CD4-positive, CD25-positive, alpha-beta regulatory T cell (primary cell): Measurements from ENCODE around the gene PRELP. TPM values are rescaled to one million over a fixed set of nuclear protein-coding genes. Genes with fewer than 3 reads are reported as not detected.
"Not testable (repeated sequence)": the region's sequence is repeated elsewhere in the genome, so short reads cannot be mapped to it uniquely, and the experiment has no call there.

Experiments used
- ATAC-seq, 2 donors: fragments of 150-1000 bp; cut with Tn5 transposase; one replicate each; pipeline ENCODE4 v1.10.0; 2021; ENCODE audit warnings: low read depth in 2 of 2, moderate number of reproducible peaks in 2 of 2, moderate library complexity in 1 of 2
- DNase-seq, 3 donors: peaks; one replicate each; pipeline versions ENCODE4 v3.0.0 to v3.0.0-alpha.2; 2012 to 2022; ENCODE audit warnings: mixed read lengths in 1 of 3
- H3K27ac ChIP-seq: one replicate; pipeline ENCODE4 v1.7.0; 2013; ENCODE audit warnings: mild to moderate bottlenecking, low read length; ENCODE audit not compliant: insufficient read depth, poor library complexity, severe bottlenecking
- H3K27me3 ChIP-seq: one replicate; pipeline ENCODE4 v1.7.0; 2013; ENCODE audit warnings: low read length; ENCODE audit not compliant: control insufficient read depth, insufficient read depth
- H3K36me3 ChIP-seq: one replicate; pipeline ENCODE4 v1.7.0; 2013; ENCODE audit warnings: mild to moderate bottlenecking, low read length, moderate library complexity; ENCODE audit not compliant: control insufficient read depth, insufficient read depth
- H3K4me1 ChIP-seq: 2 replicates; pipeline ENCODE4 v1.7.0; 2013; ENCODE audit warnings: mild to moderate bottlenecking, low read length; ENCODE audit not compliant: insufficient read depth, control insufficient read depth, poor library complexity, severe bottlenecking
- H3K4me3 ChIP-seq: one replicate; pipeline ENCODE4 v1.7.0; 2013; ENCODE audit warnings: low read depth, mild to moderate bottlenecking, low read length, moderate library complexity
- H3K9me3 ChIP-seq, 2 experiments: 1 replicate in 1 of 2; 2 replicates in 1 of 2; pipeline ENCODE4 v1.7.0; 2013; ENCODE audit warnings: low read length in 2 of 2, mild to moderate bottlenecking in 1 of 2, moderate library complexity in 1 of 2; ENCODE audit not compliant: control insufficient read depth in 2 of 2
- H3K27ac Mint-ChIP-seq, 3 donors: one replicate each; pipeline ENCODE4 v1.8.0; 2020 to 2022; ENCODE audit warnings: mild to moderate bottlenecking in 3 of 3, mixed read lengths in 3 of 3, moderate library complexity in 2 of 3
- H3K27me3 Mint-ChIP-seq: one replicate; pipeline ENCODE4 v1.8.0; 2022; ENCODE audit warnings: mild to moderate bottlenecking, mixed read lengths
- H3K36me3 Mint-ChIP-seq: one replicate; pipeline ENCODE4 v1.8.0; 2020; ENCODE audit warnings: mixed read lengths
- H3K4me1 Mint-ChIP-seq, 4 donors: one replicate each; pipeline ENCODE4 v1.8.0; 2020 to 2022; ENCODE audit warnings: mixed read lengths in 4 of 4, mild to moderate bottlenecking in 1 of 4
- H3K4me3 Mint-ChIP-seq, 4 donors: one replicate each; pipeline ENCODE4 v1.8.0; 2020 to 2022; ENCODE audit warnings: mild to moderate bottlenecking in 4 of 4, mixed read lengths in 4 of 4, moderate library complexity in 3 of 4
- H3K9me3 Mint-ChIP-seq, 7 donors: one replicate each; pipeline ENCODE4 v1.8.0; 2020 to 2022; ENCODE audit warnings: mixed read lengths in 7 of 7, mild to moderate bottlenecking in 3 of 7, moderate library complexity in 2 of 7
- polyA plus RNA-seq, 4 donors: library from polyadenylated mRNA; unstranded; fragments of 300-500 nt; fragmentation: Illumina TruSeq; gene quantifications; one replicate each; pipeline ENCODE4 v1.2.3, GENCODE V29; 2021
- total RNA-seq: library from RNA; stranded (reverse); gene quantifications from one replicate; pipeline ENCODE4 v1.2.3, GENCODE V29; 2022

PRELP gene
- total and polyA plus RNA-seq, 5 donors from 2014 or later, result not detected

GRCh38 chr1:203439131-203439730 lies 36.4 kb upstream of the PRELP start:
- no peaks in the 10 kb centered on the region for H3K4me1 ChIP-seq
- no peaks in the 10 kb centered on the region for H3K36me3 ChIP-seq
- Mint-ChIP-seq H3K27me3 (peaks cover 30% of the 10 kb centered on the region), H3K4me3 (no peak overlapping the region), H3K36me3 (no peaks in the 10 kb centered on the region), H3K27ac (no peak overlapping the region), H3K9me3 (no peaks in the 10 kb centered on the region), H3K4me1 (no peaks in the 10 kb centered on the region)
- H3K27ac ChIP-seq, result no peak overlapping the region
- no peak overlapping the region for H3K4me3 ChIP-seq
- no peak for ATAC-seq
- no peak for DNase-seq
- H3K9me3 ChIP-seq, result no peaks in the 10 kb centered on the region
- peaks cover 7% of the 10 kb centered on the region for H3K27me3 ChIP-seq

- H3K9me3 ChIP-seq, result no peaks in the 10 kb centered on the region
- no peak overlapping the region for H3K27ac ChIP-seq
- peak overlapping the region in 1 of 3 donors; percentile 4 for H3K27ac Mint-ChIP-seq
- no peak for ATAC-seq
- peaks cover 0 to 7% (median 1%) of the 10 kb centered on the region in 7 donors for H3K9me3 Mint-ChIP-seq
- H3K27me3 Mint-ChIP-seq, result peaks cover 39% of the 10 kb centered on the region
- no peaks in the 10 kb centered on the region for H3K36me3 ChIP-seq
- H3K36me3 Mint-ChIP-seq, result no peaks in the 10 kb centered on the region
- no peaks in the 10 kb centered on the region for H3K4me1 Mint-ChIP-seq
- no peaks in the 10 kb centered on the region for H3K4me1 ChIP-seq
- H3K27me3 ChIP-seq, result peaks cover 10% of the 10 kb centered on the region
- no peak overlapping the region for H3K4me3 ChIP-seq
- H3K4me3 Mint-ChIP-seq, result no peak overlapping the region
- peak in 1 of 3 donors; percentile 7 for DNase-seq
Observed at GRCh38 chr1:203440771-203441170, 34.8 kb upstream of the PRELP start.

GRCh38 chr1:203441766-203442165 lies 33.8 kb upstream of the PRELP start:
- ATAC-seq (no peak), DNase-seq (no peak)
- Histone ChIP-seq H3K27ac (no peak overlapping the region), H3K4me3 (no peak overlapping the region), H3K27me3 (peaks cover 12% of the 10 kb centered on the region), H3K4me1 (no peaks in the 10 kb centered on the region), H3K9me3 (no peaks in the 10 kb centered on the region), H3K36me3 (no peaks in the 10 kb centered on the region)
- Mint-ChIP-seq H3K27me3 (peaks cover 44% of the 10 kb centered on the region), H3K27ac (no peak overlapping the region), H3K9me3 (peaks cover 0 to 7% (median 1%) of the 10 kb centered on the region in 7 donors), H3K4me3 (no peak overlapping the region), H3K4me1 (no peaks in the 10 kb centered on the region), H3K36me3 (no peaks in the 10 kb centered on the region)

GRCh38 chr1:203442821-203443220 lies 32.8 kb upstream of the PRELP start:
- DNase-seq (no peak), ATAC-seq (no peak)
- H3K27ac Mint-ChIP-seq, result no peak overlapping the region
- Histone ChIP-seq H3K27ac (no peak overlapping the region), H3K9me3 (no peaks in the 10 kb centered on the region), H3K36me3 (no peaks in the 10 kb centered on the region), H3K4me1 (no peaks in the 10 kb centered on the region), H3K4me3 (no peak overlapping the region), H3K27me3 (peaks cover 13% of the 10 kb centered on the region)
- H3K4me3 Mint-ChIP-seq, result no peak overlapping the region
- no peaks in the 10 kb centered on the region for H3K36me3 Mint-ChIP-seq
- H3K9me3 Mint-ChIP-seq, result peaks cover 0 to 7% (median 1%) of the 10 kb centered on the region in 7 donors
- peaks cover 48% of the 10 kb centered on the region for H3K27me3 Mint-ChIP-seq
- no peaks in the 10 kb centered on the region for H3K4me1 Mint-ChIP-seq

- no peak for ATAC-seq
- no peak for DNase-seq
- Mint-ChIP-seq H3K9me3 (peaks cover 0 to 7% (median 1%) of the 10 kb centered on the region in 7 donors), H3K27ac (peak overlapping the region in 1 of 3 donors; percentile 15), H3K36me3 (no peaks in the 10 kb centered on the region), H3K4me1 (no peaks in the 10 kb centered on the region), H3K4me3 (no peak overlapping the region), H3K27me3 (peaks cover 49% of the 10 kb centered on the region)
- Histone ChIP-seq H3K36me3 (no peaks in the 10 kb centered on the region), H3K4me1 (no peaks in the 10 kb centered on the region), H3K27ac (no peak overlapping the region), H3K27me3 (peaks cover 13% of the 10 kb centered on the region), H3K9me3 (no peaks in the 10 kb centered on the region), H3K4me3 (no peak overlapping the region)
Observed at GRCh38 chr1:203443296-203443695, 32.3 kb upstream of the PRELP start.

GRCh38 chr1:203444171-203444576 lies 31.4 kb upstream of the PRELP start:
- ATAC-seq (no peak), DNase-seq (no peak)
- no peaks in the 10 kb centered on the region for H3K4me1 Mint-ChIP-seq
- H3K27ac ChIP-seq, result no peak overlapping the region
- H3K4me1 ChIP-seq, result no peaks in the 10 kb centered on the region
- no peak overlapping the region for H3K27ac Mint-ChIP-seq
- peaks cover 0 to 7% (median 1%) of the 10 kb centered on the region in 7 donors for H3K9me3 Mint-ChIP-seq
- no peaks in the 10 kb centered on the region for H3K36me3 Mint-ChIP-seq
- no peak overlapping the region for H3K4me3 ChIP-seq
- peaks cover 12% of the 10 kb centered on the region for H3K27me3 ChIP-seq
- no peak overlapping the region for H3K4me3 Mint-ChIP-seq
- no peaks in the 10 kb centered on the region for H3K9me3 ChIP-seq
- no peaks in the 10 kb centered on the region for H3K36me3 ChIP-seq
- H3K27me3 Mint-ChIP-seq, result peaks cover 49% of the 10 kb centered on the region

GRCh38 chr1:203447151-203447550 lies 28.5 kb upstream of the PRELP start:
- Mint-ChIP-seq H3K27ac (no peak overlapping the region), H3K4me3 (no peak overlapping the region), H3K9me3 (peaks cover 0 to 7% (median 1%) of the 10 kb centered on the region in 7 donors), H3K27me3 (peaks cover 41% of the 10 kb centered on the region), H3K36me3 (no peaks in the 10 kb centered on the region), H3K4me1 (no peaks in the 10 kb centered on the region)
- DNase-seq (no peak), ATAC-seq (no peak)
- Histone ChIP-seq H3K4me1 (no peaks in the 10 kb centered on the region), H3K9me3 (no peaks in the 10 kb centered on the region), H3K27ac (no peak overlapping the region), H3K4me3 (no peak overlapping the region), H3K36me3 (no peaks in the 10 kb centered on the region), H3K27me3 (peaks cover 13% of the 10 kb centered on the region)

- DNase-seq, H3K27ac ChIP-seq, H3K4me3 ChIP-seq: not testable (repeated sequence)
Observed at GRCh38 chr1:203447598-203447997, 28.0 kb upstream of the PRELP start.

More at GRCh38 chr1:203447598-203447997, 28.0 kb upstream of the PRELP start:
- not testable (repeated sequence) for H3K9me3 ChIP-seq, H3K4me1 ChIP-seq, ATAC-seq, H3K9me3 Mint-ChIP-seq, H3K4me1 Mint-ChIP-seq, H3K36me3 ChIP-seq, H3K36me3 Mint-ChIP-seq, H3K27ac Mint-ChIP-seq, H3K4me3 Mint-ChIP-seq
- H3K27me3 Mint-ChIP-seq, result peaks cover 40% of the 10 kb centered on the region
- H3K27me3 ChIP-seq, result peaks cover 13% of the 10 kb centered on the region
